Spleen (tissue), 11 donors: Measurements from ENCODE around the gene DIP2C. TPM values are rescaled to one million over a fixed set of nuclear protein-coding genes. Genes with fewer than 3 reads are reported as not detected.

Experiments
- DNase-seq: peaks from one replicate; pipeline ENCODE4 v3.0.0-alpha.2; 2020
- H3K27ac ChIP-seq, 8 donors: fragments of 200-600 bp; sonication (generic) in 7 of 8; 1 replicate in 4 of 8; 2 replicates in 4 of 8; pipeline versions ENCODE4 v1.5.0 to v1.8.0; 2016 to 2021; ENCODE audit warnings: inconsistent platforms in 4 of 8, mild to moderate bottlenecking in 4 of 8, moderate library complexity in 1 of 8
- H3K27me3 ChIP-seq, 7 donors: fragments of 200-600 bp; sonication (generic) in 6 of 7; replicated peaks in 1 of 7; 1 replicate in 4 of 7; 2 replicates in 3 of 7; pipeline versions ENCODE4 v1.5.0 to v1.8.0; 2016 to 2021; ENCODE audit warnings: inconsistent platforms in 3 of 7, mild to moderate bottlenecking in 1 of 7
- H3K36me3 ChIP-seq, 6 donors: fragments of 200-600 bp; sonication (generic) in 5 of 6; 1 replicate in 4 of 6; 2 replicates in 2 of 6; pipeline versions ENCODE4 v1.5.0 to v1.8.0; 2016 to 2021; ENCODE audit warnings: inconsistent platforms in 2 of 6
- H3K4me1 ChIP-seq, 6 donors: fragments of 200-600 bp; sonication (generic) in 5 of 6; 1 replicate in 3 of 6; 2 replicates in 3 of 6; pipeline versions ENCODE4 v1.5.0 to v1.8.0; 2016 to 2021; ENCODE audit warnings: inconsistent platforms in 3 of 6
- H3K4me3 ChIP-seq, 8 donors: fragments of 200-600 bp; sonication (generic) in 7 of 8; 1 replicate in 4 of 8; 2 replicates in 4 of 8; pipeline versions ENCODE4 v1.5.0 to v1.8.0; 2016 to 2021; ENCODE audit warnings: inconsistent platforms in 4 of 8, mild to moderate bottlenecking in 4 of 8, moderate library complexity in 2 of 8
- H3K9me3 ChIP-seq, 8 donors: fragments of 200-600 bp; sonication (generic) in 7 of 8; 1 replicate in 4 of 8; 2 replicates in 4 of 8; pipeline versions ENCODE4 v1.5.0 to v1.8.0; 2016 to 2021; ENCODE audit warnings: inconsistent platforms in 4 of 8
- POLR2A ChIP-seq, 3 donors: fragments of 450-650 bp; IDR thresholded peaks; one replicate each; pipeline ENCODE4 v1.5.1; 2017; ENCODE audit warnings: antibody characterized with exemption in 3 of 3, mild to moderate bottlenecking in 1 of 3
- POLR2AphosphoS5 ChIP-seq, 3 donors: sonication (generic); formaldehyde crosslinking; IDR thresholded peaks; one replicate each; pipeline ENCODE4 v1.5.1; 2017; ENCODE audit warnings: antibody characterized with exemption in 3 of 3
- WGBS, 5 donors: extraction: QIAGEN DNeasy Blood & Tissue Kit in 3 of 5; methylation state at CpG; one replicate each; pipeline versions ENCODE4 v1.1.5 to v1.1.7; 2013 to 2018; 5-methylcytosine and 5-hydroxymethylcytosine counted together
- intact Hi-C: fragments of 100-400 bp; cut with DNase I; formaldehyde crosslinking; loops from one replicate; pipeline ENCODE4 v1.15.0; 2023; ENCODE audit warnings: low total_unique reads
- polyA plus RNA-seq, 3 donors: library from polyadenylated mRNA; stranded (reverse); fragments of 200-250 nt; gene quantifications; one replicate each; pipeline ENCODE4 v1.2.1, GENCODE V29; 2013
- total RNA-seq, 7 donors: library from RNA; depleted of rRNA in 3 of 7; stranded (reverse); fragments of >200 nt in 3 of 7; fragmentation: NEBNext Ultra II Directional in 4 of 7; extraction: Animal tissue kit (Norgen Biotek cat#: 25700) in 4 of 7; gene quantifications; one replicate each; pipeline versions ENCODE4 v1.1.0 to v1.2.1, GENCODE V29; 2016 to 2021
- TF ChIP-seq, protein P1 (sequence below), 11 experiments: fragments of 200-600 bp in 7 of 11; fragments of 450-650 bp in 4 of 11; sonication (generic) in 4 of 11; IDR thresholded peaks in 8 of 11; conservative IDR thresholded peaks in 3 of 11; 1 replicate in 7 of 11; 2 replicates in 4 of 11; pipeline versions ENCODE4 v1.4.0 to v1.8.0; 2016 to 2021; ENCODE audit warnings: antibody characterized with exemption in 11 of 11, inconsistent platforms in 4 of 11, mild to moderate bottlenecking in 1 of 11
- donor health status: healthy with polysubstance abuse.
- donor health status: DM: no; HTN: no; CAD: no; lungs with moderate emphysema.
- donor health status: DM: no; HTN: no; CAD: no.
- donor health status: Bipolar disorder and iron deficiency.
- donor health status: healthy.
- donor health status: DM: no; HTN: no; CAD: no.
- donor health status: DM: yes; HTN: yes; CAD: no.

DIP2C gene
- total and polyA plus RNA-seq, 10 donors: 2.2 to 13.1 (median 9.0) TPM

DNA sequence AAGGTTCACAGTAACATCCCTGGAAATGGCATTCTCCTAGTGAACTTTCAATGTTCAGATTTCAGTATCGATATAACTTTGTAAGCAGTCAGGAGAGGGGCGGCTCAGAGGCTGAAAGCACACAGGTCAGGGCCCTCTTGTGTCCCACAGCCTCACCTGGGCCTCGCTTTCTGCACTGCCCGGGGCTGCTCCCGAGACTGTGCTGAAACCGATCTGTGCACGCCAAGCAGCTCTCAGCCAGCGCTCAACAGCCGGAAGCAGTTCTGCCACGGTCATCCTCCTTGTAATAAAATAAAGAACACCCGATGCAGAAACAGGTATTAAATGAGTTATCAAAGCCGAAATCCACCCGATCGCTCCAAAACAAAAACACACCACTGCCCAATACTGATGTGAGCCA lies 106.0 kb downstream of the DIP2C start:
- DNase-seq: no peak
- WGBS, 5 donors: 91 to 96% (median 94%) methylated on average over 14 of the region's 14 CpGs
- TF ChIP-seq POLR2AphosphoS5 (IDR thresholded peaks at IDR 0.05): no peak
- no peak for TF ChIP-seq POLR2A (IDR thresholded peaks at IDR 0.05)
- TF ChIP-seq, protein P1, sequence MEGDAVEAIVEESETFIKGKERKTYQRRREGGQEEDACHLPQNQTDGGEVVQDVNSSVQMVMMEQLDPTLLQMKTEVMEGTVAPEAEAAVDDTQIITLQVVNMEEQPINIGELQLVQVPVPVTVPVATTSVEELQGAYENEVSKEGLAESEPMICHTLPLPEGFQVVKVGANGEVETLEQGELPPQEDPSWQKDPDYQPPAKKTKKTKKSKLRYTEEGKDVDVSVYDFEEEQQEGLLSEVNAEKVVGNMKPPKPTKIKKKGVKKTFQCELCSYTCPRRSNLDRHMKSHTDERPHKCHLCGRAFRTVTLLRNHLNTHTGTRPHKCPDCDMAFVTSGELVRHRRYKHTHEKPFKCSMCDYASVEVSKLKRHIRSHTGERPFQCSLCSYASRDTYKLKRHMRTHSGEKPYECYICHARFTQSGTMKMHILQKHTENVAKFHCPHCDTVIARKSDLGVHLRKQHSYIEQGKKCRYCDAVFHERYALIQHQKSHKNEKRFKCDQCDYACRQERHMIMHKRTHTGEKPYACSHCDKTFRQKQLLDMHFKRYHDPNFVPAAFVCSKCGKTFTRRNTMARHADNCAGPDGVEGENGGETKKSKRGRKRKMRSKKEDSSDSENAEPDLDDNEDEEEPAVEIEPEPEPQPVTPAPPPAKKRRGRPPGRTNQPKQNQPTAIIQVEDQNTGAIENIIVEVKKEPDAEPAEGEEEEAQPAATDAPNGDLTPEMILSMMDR (IDR thresholded peaks at IDR 0.05 in 8 of 11, conservative IDR thresholded peaks at IDR 0.05 in 3 of 11): no peak
- Histone ChIP-seq H3K4me3 (no peak overlapping the region), H3K9me3 (no peaks in the 10 kb centered on the region), H3K27ac (no peak overlapping the region), H3K36me3 (no peaks in the 10 kb centered on the region), H3K27me3 (no peaks in the 10 kb centered on the region), H3K4me1 (no peaks in the 10 kb centered on the region)
- intact Hi-C loops: no loop called here

DNA sequence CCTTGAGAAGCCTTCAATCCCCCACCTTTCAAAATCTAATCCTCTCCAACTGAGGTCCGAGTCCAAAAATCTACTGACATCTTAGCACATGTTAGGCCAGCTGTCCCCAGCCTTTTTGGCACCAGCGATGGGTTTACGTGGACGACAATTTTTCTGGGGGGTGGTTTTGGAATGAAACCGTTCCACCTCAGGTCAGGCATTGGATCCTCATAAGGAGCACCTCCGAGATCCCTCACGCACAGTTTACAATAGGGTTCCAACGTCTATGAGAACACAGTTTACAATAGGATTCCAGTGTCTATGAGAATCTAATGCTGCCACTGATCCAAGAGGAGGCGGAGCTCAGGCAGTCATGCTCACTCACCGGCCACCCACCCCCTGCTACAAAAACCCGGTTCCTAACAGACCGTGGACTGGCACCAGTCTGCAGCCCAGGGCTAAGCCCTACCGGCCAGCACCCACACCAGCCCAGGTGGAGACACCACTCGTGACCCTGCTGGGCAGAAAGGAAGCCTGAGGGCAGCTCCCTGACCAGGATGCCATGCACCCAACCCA lies 107.6 kb downstream of the DIP2C start:
- no peak overlapping the region for H3K4me3 ChIP-seq
- 85 to 93% (median 86%) methylated on average over 14 of the region's 14 CpGs for WGBS, 5 donors
- DNase-seq: no peak
- no peaks in the 10 kb centered on the region for H3K4me1 ChIP-seq
- H3K27me3 ChIP-seq: no peaks in the 10 kb centered on the region
- H3K27ac ChIP-seq: no peak overlapping the region
- TF ChIP-seq, protein P1 (IDR thresholded peaks at IDR 0.05 in 8 of 11, conservative IDR thresholded peaks at IDR 0.05 in 3 of 11): no peak
- no peak for TF ChIP-seq POLR2A (IDR thresholded peaks at IDR 0.05)
- TF ChIP-seq POLR2AphosphoS5 (IDR thresholded peaks at IDR 0.05): no peak
- H3K9me3 ChIP-seq: no peaks in the 10 kb centered on the region
- no peaks in the 10 kb centered on the region for H3K36me3 ChIP-seq
- intact Hi-C loops: no loop called here

DNA sequence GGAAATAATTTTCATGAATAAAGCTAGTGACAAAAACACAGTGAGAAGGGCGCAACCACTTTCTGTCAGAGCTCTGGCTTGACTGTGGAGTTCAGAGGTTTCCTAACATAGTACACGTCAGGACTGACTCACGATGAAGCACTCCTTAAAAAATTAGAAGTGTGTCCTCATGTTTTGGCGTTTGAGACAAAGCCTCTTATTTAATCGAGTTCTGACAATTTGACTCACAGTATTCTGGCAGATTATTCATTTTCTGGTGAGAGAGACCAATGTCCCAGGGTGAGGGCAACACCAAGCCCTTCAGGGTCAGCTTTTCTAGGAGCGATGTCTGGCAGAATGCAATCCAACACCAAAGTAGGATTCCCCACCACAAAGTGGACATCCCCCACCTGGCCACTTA lies 108.7 kb downstream of the DIP2C start:
- H3K4me1 ChIP-seq: no peaks in the 10 kb centered on the region
- no peak overlapping the region for H3K4me3 ChIP-seq
- no peaks in the 10 kb centered on the region for H3K9me3 ChIP-seq
- intact Hi-C loops: no loop called here
- H3K27ac ChIP-seq: no peak overlapping the region
- H3K27me3 ChIP-seq: no peaks in the 10 kb centered on the region
- H3K36me3 ChIP-seq: no peaks in the 10 kb centered on the region
- no peak for TF ChIP-seq POLR2AphosphoS5 (IDR thresholded peaks at IDR 0.05)
- TF ChIP-seq, protein P1 (IDR thresholded peaks at IDR 0.05 in 8 of 11, conservative IDR thresholded peaks at IDR 0.05 in 3 of 11): no peak
- TF ChIP-seq POLR2A (IDR thresholded peaks at IDR 0.05): no peak
- no peak for DNase-seq
- 67 to 76% (median 70%) methylated on average over 6 of the region's 6 CpGs for WGBS, 5 donors

DNA sequence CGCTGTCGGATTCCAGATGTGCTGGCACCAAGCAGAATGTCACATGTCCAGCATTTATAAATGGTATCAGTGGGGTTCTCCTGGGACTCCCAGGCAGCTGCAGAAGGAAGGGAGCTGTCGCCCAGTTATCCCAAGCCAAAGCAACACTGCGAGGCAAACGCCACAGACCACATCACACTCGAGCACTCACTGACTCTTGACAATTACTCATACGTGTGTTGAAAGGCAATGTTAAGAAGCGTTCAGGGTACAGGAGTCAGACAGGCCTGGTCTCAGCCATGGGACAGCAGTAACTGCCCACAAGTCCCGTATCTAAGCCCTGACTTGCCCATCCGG lies 113.4 kb downstream of the DIP2C start:
- Histone ChIP-seq H3K27ac (no peak overlapping the region), H3K27me3 (peaks cover 0 to 6% (median 0%) of the 10 kb centered on the region in 7 donors), H3K9me3 (no peaks in the 10 kb centered on the region), H3K4me3 (no peak overlapping the region), H3K4me1 (no peaks in the 10 kb centered on the region), H3K36me3 (no peaks in the 10 kb centered on the region)
- intact Hi-C loops: no loop called here
- WGBS, 5 donors: 87 to 93% (median 91%) methylated on average over 10 of the region's 10 CpGs
- DNase-seq: no peak
- TF ChIP-seq, protein P1 (IDR thresholded peaks at IDR 0.05 in 8 of 11, conservative IDR thresholded peaks at IDR 0.05 in 3 of 11): no peak
- TF ChIP-seq POLR2A (IDR thresholded peaks at IDR 0.05) (no peak), POLR2AphosphoS5 (IDR thresholded peaks at IDR 0.05) (no peak)
